ENCODE measurements around the gene ADAMTS17.
"Not testable (repeated sequence)": the region's sequence is repeated elsewhere in the genome, so short reads cannot be mapped to it uniquely, and the experiment has no call there.

Gene ADAMTS17

DNA sequence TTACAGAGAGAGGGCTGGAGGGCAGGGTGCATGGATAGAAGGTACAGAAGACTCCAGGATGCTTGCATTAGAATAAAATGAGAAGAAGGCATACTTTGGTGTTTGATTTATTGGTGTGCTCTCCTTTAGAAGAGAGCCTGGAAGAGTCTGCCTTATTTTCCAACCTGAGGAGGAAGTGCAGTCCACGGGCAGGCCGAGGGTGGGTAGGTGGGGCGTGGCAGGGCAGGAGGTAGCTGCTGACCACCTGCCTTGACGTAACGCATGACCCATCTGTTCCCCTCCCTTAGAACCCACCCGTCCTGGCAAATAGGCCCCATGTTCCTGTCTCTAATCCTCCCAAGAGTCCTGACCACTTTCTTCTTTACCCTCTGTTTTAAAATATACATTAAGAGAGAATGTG is 386.2 kb downstream of the ADAMTS17 start:
- peaks cover 14% of the 10 kb centered on the region for H3K27me3 Mint-ChIP-seq
- no peaks in the 10 kb centered on the region for H3K36me3 Mint-ChIP-seq
- no peak overlapping the region for H3K27ac Mint-ChIP-seq
- peaks cover 9% of the 10 kb centered on the region for H3K4me1 Mint-ChIP-seq
- no peak for DNase-seq
- no peak overlapping the region for H3K4me3 Mint-ChIP-seq
- CTCF ChIA-PET, result no interaction called here
- H3K9me3 Mint-ChIP-seq, result peaks cover 2% of the 10 kb centered on the region

DNA sequence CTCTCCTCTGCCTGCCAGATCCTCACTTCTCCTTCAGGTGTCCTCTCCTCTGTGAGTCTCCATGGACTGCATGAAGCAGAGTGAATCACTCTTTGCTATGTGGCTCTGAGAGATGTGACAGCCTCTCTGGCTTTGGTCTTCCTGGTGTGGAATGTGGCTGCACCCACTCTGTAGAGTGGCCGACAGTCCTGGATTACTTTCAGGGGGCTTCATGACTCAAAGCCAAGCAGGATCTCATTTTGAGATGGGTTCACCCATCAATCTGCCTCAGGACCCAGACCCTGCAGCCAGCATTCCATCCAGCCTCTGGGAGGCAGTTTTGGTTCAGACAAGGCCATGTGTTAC is 386.6 kb downstream of the ADAMTS17 start:
- Mint-ChIP-seq H3K36me3 (no peaks in the 10 kb centered on the region), H3K4me1 (peaks cover 9% of the 10 kb centered on the region), H3K9me3 (peaks cover 2% of the 10 kb centered on the region), H3K27ac (no peak overlapping the region), H3K27me3 (peaks cover 14% of the 10 kb centered on the region), H3K4me3 (no peak overlapping the region)
- CTCF ChIA-PET, result no interaction called here
- DNase-seq, result no peak

DNA sequence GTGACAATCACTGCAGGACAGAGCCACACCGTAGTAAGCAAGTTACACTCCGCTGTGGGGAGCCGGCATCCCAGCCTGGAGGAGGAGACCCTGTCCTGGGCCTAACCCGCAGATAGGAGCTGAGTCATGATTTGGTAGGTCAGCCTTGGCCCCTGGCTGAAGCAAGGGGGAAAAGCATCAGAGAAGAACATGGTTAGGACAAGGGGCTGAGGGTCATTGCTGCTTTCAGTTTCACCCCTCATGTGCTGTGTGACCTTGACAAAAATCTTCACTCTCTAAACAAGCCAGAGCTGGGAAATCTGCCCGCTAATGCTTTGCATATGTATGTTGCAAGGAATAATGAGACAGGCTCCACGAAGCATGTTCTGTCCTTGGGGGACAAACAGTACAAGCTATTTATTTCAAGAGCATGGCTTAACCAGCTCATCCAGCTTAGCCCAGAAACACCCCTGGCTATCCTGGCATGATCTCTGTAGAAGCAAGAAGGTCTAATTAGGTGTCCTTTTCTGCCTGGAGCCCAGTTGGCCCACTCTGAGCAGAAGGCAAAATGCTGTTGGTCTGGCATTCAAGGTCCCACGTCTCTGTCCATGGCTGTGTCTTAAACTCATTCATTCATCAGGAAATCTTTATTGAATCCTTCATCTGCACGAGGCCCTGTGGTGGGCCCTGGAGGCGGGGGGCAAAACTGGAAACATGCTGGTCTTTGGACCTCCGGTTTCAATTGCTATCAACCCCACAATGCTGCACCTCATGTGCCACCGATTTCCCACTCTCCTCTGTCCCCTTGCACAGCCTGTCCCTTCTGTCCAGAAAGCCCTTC is 387.2 kb downstream of the ADAMTS17 start:
- no peak overlapping the region for H3K4me3 Mint-ChIP-seq
- no peak overlapping the region for H3K27ac Mint-ChIP-seq
- no peak for DNase-seq
- H3K27me3 Mint-ChIP-seq, result peaks cover 9% of the 10 kb centered on the region
- H3K36me3 Mint-ChIP-seq, result no peaks in the 10 kb centered on the region
- H3K4me1 Mint-ChIP-seq, result peaks cover 9% of the 10 kb centered on the region
- CTCF ChIA-PET, result no interaction called here
- H3K9me3 Mint-ChIP-seq, result peaks cover 2% of the 10 kb centered on the region

DNA sequence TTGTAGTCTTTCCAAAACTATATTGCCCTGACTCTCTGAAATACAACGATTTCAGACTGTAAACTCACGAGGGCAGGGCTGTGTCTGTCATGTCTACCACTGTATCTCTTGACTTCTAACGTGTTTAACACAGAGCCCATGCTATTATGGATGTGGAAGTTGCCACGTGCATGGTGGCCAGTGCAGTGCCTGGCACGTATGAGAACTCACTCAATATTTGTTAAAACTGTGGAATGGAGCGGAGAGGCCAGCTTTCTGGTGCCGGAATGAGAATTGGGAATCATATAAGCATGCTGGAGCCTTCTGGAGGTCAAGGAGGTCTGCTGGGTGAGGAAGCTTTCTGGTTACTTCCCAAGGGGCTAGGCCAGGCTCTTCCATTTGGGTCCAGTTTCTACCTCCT is 387.9 kb downstream of the ADAMTS17 start:
- Mint-ChIP-seq H3K36me3 (no peaks in the 10 kb centered on the region), H3K4me3 (no peak overlapping the region), H3K9me3 (peaks cover 2% of the 10 kb centered on the region), H3K27ac (no peak overlapping the region), H3K4me1 (peaks cover 9% of the 10 kb centered on the region), H3K27me3 (peaks cover 8% of the 10 kb centered on the region)
- CTCF ChIA-PET, result no interaction called here
- DNase-seq, result peak; percentile 7

DNA sequence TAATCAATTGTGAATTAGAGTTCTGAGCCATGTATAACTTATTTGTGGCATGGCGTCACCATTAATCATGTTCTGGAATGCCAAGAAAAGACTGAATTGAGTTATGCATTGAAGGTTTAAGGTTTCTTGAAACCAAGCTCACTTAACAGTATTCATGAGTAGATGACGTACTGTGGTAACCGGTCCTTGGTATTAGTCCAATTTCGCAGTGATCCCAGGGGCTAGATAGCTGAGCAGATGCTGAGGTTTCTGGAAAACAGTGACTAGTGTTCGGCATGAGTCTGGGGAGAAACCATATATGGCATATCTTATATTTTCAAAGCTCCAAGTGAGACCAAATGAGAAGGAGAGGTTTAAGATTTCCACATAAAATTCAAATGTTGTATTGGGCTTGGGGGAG is 390.3 kb downstream of the ADAMTS17 start:
- peaks cover 2% of the 10 kb centered on the region for H3K4me1 Mint-ChIP-seq
- CTCF ChIA-PET, result no interaction called here
- H3K4me3 Mint-ChIP-seq, result no peak overlapping the region
- H3K27ac Mint-ChIP-seq, result no peak overlapping the region
- H3K27me3 Mint-ChIP-seq, result peaks cover 3% of the 10 kb centered on the region
- H3K36me3 Mint-ChIP-seq, result no peaks in the 10 kb centered on the region
- no peak for DNase-seq
- H3K9me3 Mint-ChIP-seq, result peaks cover 2% of the 10 kb centered on the region

DNA sequence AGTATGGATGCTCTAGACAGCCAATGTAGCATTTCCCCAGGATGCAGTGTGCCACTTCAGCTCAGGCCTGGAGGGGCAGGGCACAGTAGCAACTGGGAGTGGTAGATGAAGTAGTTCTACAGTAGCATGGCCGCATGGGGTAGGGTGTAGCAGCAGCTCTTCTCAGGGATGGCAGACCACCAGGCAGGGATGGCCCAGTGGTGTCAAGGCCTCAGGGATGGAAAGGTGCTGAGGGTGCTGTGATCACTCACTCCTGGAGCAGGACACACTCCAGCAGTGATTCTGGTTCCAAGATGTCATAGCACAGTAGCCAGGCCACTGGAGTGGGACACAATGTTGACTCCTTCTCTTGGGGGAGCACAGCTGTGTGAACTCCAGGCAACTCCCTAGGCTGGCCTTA is 397.6 kb downstream of the ADAMTS17 start:
- DNase-seq, result no peak
- Mint-ChIP-seq H3K27ac (no peak overlapping the region), H3K9me3 (peaks cover 18% of the 10 kb centered on the region), H3K4me1 (no peaks in the 10 kb centered on the region), H3K27me3 (no peaks in the 10 kb centered on the region), H3K36me3 (no peaks in the 10 kb centered on the region), H3K4me3 (no peak overlapping the region)
- CTCF ChIA-PET, result no interaction called here

DNA sequence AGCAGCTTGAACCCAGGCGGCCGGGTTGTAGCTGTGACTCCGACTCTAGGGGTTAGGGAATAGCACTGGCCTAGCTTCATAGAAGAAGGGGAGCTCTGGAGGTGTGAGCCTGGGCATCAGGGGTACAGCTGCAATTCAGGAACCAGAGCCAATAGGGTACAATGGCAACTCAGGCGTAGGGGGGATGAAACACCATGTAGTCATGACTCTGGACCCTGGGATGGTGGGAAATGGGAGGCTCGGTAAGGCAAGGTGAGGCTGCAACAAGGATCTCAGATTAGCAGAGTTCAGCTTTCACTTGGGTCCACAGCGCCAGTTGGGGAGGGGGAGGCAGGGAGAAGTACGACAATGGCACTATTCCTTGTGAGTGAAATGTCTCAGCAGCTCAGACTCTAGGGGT is 398.3 kb downstream of the ADAMTS17 start:
- no peak for DNase-seq
- H3K27me3 Mint-ChIP-seq, result no peaks in the 10 kb centered on the region
- H3K27ac Mint-ChIP-seq, result no peak overlapping the region
- no peaks in the 10 kb centered on the region for H3K4me1 Mint-ChIP-seq
- no peak overlapping the region for H3K4me3 Mint-ChIP-seq
- CTCF ChIA-PET, result no interaction called here
- H3K36me3 Mint-ChIP-seq, result no peaks in the 10 kb centered on the region
- H3K9me3 Mint-ChIP-seq, result peaks cover 18% of the 10 kb centered on the region

DNA sequence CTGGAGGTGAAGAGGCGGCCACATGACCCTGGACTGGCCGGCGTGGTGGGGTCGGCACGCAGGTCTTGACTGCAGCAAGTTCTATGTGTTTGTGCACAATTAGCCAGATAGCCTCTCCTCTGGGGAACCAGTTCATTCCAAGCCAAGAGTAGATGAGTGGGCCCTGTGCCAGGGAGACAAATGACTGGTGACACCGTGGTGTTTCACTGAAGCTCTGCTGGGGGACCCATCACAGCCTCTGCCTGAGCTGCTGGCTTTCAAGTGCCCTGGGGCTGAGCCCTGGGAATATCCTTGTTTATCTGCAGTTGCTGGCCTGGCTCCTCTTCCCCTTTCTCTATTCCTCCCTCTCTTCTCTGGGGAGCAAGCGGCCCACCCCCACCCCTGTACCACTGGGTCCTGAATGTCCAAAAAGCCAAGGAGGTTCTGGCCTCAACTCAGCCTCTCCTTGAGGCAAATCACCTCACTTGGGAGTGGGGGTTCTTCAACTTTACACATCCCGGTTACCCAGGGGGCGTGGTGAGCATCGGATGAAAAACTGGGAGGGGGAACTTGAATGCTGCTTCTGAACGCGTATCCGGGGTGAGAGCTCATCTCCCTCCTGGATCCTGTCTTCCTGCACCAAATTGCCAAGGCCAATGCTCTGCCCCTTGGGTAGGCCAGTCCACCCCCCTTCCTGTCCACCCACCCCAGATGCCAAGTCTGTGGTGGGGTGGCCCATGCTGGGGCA is 408.9 kb downstream of the ADAMTS17 start:
- Mint-ChIP-seq H3K4me3 (no peak overlapping the region), H3K9me3 (no peaks in the 10 kb centered on the region), H3K27me3 (peaks cover 26% of the 10 kb centered on the region), H3K4me1 (peaks cover 14% of the 10 kb centered on the region), H3K36me3 (no peaks in the 10 kb centered on the region), H3K27ac (no peak overlapping the region)
- no peak for DNase-seq
- CTCF ChIA-PET, result interaction anchor here (0.6 kb wide), 1 partner anchor 131 kb away, joined by 3 read pairs; no protein-coding TSS in a partner anchor

DNA sequence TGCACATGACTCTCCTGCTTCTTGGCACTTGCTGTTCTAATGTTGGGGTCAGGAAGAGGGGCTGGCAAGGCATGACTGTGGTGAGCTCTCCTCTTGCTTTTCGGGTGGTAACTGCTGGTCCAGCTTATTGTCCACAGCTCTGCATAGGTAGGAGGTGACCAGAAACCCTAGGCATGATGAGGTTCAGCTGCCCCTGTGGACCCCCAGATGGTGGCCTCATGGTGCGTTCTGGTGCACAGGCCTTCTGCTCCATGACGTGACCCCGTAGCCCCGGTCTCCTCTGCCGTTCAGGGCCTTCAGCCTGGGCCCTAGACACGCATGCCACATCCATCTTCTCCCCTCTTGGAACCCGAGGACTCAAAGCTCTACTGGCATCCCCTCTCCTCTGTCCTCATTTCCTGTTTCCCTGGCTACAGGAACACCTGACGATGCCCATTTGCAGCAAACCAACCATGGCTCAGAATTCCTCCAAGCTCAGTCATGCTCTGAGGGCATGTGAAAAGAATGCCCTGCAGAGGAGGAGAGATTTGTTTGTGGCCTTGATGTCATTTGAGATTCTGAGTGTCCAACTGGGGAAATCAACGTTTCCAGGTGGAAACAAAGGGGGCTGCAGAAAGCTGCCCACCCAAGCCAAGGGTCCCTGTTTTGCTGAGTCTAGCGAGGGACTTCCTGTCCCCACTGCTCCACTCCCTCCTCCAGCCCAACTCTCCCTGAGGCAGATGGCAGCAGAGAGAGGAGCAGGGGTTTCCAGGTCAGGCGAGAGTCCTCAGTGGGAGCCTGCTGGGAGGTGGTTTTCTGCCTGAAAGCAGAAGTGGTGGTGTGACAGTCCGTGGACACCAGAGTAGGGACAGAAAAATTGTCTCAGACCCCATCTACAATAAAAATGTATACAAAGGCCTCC is 409.8 kb downstream of the ADAMTS17 start:
- Mint-ChIP-seq H3K4me3 (no peak overlapping the region), H3K9me3 (no peaks in the 10 kb centered on the region), H3K4me1 (peaks cover 14% of the 10 kb centered on the region), H3K27ac (no peak overlapping the region), H3K36me3 (no peaks in the 10 kb centered on the region), H3K27me3 (peaks cover 26% of the 10 kb centered on the region)
- no peak for DNase-seq
- CTCF ChIA-PET, result interaction anchor here (0.6 to 4.7 kb wide), 4 partner anchors 130 to 452 kb away, joined by 3 to 63 read pairs (median 3); no protein-coding TSS in a partner anchor

DNA sequence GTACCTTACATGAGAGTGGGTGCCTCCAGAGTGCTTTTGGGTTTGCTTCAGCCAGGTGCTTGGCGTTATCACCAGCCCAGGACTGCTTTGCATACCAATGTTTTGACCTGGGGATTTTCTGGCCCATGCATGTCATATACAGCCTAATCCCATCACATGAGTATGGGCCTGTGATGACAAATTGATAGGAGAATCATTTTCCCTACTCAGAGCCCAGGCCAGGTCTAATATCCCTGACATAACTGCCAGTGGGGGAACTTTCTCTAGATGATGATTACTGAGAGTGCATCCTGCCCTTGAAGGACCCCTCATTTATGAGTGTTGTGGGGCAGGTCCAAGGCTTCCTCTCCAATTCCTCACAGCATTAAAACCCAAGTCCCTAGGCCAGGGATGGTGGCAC is 411.1 kb downstream of the ADAMTS17 start:
- Mint-ChIP-seq H3K9me3 (no peaks in the 10 kb centered on the region), H3K4me1 (peaks cover 18% of the 10 kb centered on the region), H3K4me3 (no peak overlapping the region), H3K36me3 (no peaks in the 10 kb centered on the region), H3K27ac (no peak overlapping the region), H3K27me3 (peaks cover 26% of the 10 kb centered on the region)
- no peak for DNase-seq
- CTCF ChIA-PET, result interaction anchor here (1.3 to 4.7 kb wide), 2 partner anchors 408 to 417 kb away, joined by 3 to 63 read pairs; no protein-coding TSS in a partner anchor

DNA sequence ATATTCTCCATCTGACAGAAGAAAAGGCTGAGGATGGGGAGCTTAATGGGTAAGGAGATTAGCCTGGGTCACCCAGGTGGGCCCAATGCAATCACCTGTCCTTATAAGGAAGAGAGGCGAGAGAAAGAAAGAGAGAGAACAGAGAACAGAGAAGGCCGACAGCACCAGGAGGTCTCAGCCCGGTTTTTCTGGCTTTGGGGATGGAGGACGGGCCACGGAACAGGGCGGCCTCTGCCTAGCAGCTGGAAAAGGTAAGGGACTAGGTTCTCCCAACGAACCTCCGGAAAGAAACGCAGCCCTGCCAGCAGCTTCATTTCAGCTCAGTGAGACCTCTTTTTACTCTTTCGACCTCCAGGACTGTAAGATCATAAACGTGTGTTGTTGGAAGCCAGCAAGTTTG is 412.5 kb downstream of the ADAMTS17 start:
- CTCF ChIA-PET, result interaction anchor here (1.2 to 4.7 kb wide), 4 partner anchors 182 to 939 kb away, joined by 3 to 63 read pairs (median 4); no protein-coding TSS in a partner anchor
- DNase-seq, result no peak
- Mint-ChIP-seq H3K27ac (no peak overlapping the region), H3K36me3 (no peaks in the 10 kb centered on the region), H3K9me3 (no peaks in the 10 kb centered on the region), H3K4me1 (peaks cover 23% of the 10 kb centered on the region), H3K27me3 (peaks cover 25% of the 10 kb centered on the region), H3K4me3 (peak overlapping the region; percentile 30)

DNA sequence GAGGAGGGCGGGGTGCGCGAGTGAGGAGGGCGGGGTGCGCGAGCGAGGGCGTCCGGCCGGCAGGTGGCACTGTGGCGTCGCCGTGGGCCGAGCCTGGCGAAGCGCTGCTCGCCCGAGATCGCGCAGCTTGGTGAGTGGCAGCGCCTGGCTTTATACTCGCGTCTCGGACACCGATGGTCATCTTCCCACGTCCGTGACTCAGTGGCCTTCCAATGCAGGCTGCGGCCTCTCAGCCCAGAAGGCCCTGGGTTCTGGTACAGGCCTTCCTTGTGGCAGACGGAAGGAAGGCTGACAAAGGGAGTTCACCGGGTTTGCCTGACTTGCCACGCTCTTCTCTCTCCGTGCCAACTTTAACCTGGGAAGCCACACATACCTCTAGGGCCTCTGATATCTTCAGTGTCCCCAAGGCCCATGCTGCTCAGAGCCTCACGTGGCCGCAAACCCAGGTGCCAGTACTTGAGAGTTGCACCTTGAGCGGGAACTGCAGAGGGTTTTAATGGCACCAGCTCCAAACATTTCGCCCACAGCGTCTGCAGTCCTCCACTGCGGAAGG is 413.3 kb downstream of the ADAMTS17 start:
- peak overlapping the region; percentile 79 for H3K4me3 Mint-ChIP-seq
- no peaks in the 10 kb centered on the region for H3K36me3 Mint-ChIP-seq
- H3K9me3 Mint-ChIP-seq, result no peaks in the 10 kb centered on the region
- CTCF ChIA-PET, result interaction anchor here (1.2 to 4.7 kb wide), 4 partner anchors 183 to 940 kb away, joined by 3 to 63 read pairs (median 4); no protein-coding TSS in a partner anchor
- H3K27me3 Mint-ChIP-seq, result peaks cover 29% of the 10 kb centered on the region
- H3K27ac Mint-ChIP-seq, result peak overlapping the region; percentile 90
- peak; percentile 84 for DNase-seq
- H3K4me1 Mint-ChIP-seq, result peaks cover 23% of the 10 kb centered on the region

DNA sequence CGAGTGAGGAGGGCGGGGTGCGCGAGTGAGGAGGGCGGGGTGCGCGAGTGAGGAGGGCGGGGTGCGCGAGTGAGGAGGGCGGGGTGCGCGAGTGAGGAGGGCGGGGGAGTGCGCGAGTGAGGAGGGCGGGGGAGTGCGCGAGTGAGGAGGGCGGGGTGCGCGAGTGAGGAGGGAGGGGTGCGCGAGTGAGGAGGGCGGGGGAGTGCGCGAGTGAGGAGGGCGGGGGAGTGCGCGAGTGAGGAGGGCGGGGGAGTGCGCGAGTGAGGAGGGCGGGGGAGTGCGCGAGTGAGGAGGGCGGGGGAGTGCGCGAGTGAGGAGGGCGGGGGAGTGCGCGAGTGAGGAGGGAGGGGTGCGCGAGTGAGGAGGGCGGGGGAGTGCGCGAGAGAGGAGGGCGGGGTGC is 415.2 kb downstream of the ADAMTS17 start:
- H3K27me3 Mint-ChIP-seq, result peaks cover 31% of the 10 kb centered on the region
- H3K27ac Mint-ChIP-seq, H3K4me3 Mint-ChIP-seq, H3K36me3 Mint-ChIP-seq, H3K9me3 Mint-ChIP-seq: not testable (repeated sequence)
- peaks cover 23% of the 10 kb centered on the region for H3K4me1 Mint-ChIP-seq
- DNase-seq, result peak; percentile 49
- CTCF ChIA-PET, result interaction anchor here (1.2 kb wide), 1 partner anchor 413 kb away, joined by 5 read pairs; no protein-coding TSS in a partner anchor

Data from activated naive CD4-positive, alpha-beta T cell treated with anti-CD3 and anti-CD28 coated beads, Interleukin-2, amount 10 ng/mL, durations not matched to agents 7 days and 5 days (primary cell).